ENCODE data around the gene SYPL1.

Gene SYPL1

GRCh38 chr7:106050002-106050745, 61.9 kb downstream of the SYPL1 start:
- no peak for DNase-seq (ENCODE audit: low spot score)

- DNase-seq (ENCODE audit: low spot score): no peak
These were observed 62.9 kb downstream of the SYPL1 start for GRCh38 chr7:106049139-106049752.

GRCh38 chr7:106048706-106049020, 63.4 kb downstream of the SYPL1 start:
- DNase-seq (ENCODE audit: low spot score): no peak

GRCh38 chr7:106047818-106048705, 64.0 kb downstream of the SYPL1 start:
- no peak for DNase-seq (ENCODE audit: low spot score)

GRCh38 chr7:106047184-106047583, 64.9 kb downstream of the SYPL1 start:
- no peak for DNase-seq (ENCODE audit: low spot score)

GRCh38 chr7:106045586-106045985, 66.5 kb downstream of the SYPL1 start:
- no peak for DNase-seq (ENCODE audit: low spot score)

- no peak for DNase-seq (ENCODE audit: low spot score)
These were observed 67.0 kb downstream of the SYPL1 start for GRCh38 chr7:106045139-106045538.

- no peak for DNase-seq (ENCODE audit: low spot score)
These were observed 69.9 kb downstream of the SYPL1 start for GRCh38 chr7:106042196-106042611.

GRCh38 chr7:106041140-106041717, 70.9 kb downstream of the SYPL1 start:
- no peak for DNase-seq (ENCODE audit: low spot score)

Data from CD4-positive, alpha-beta T cell treated with Interleukin-6 at 100 ng/mL for 8 hours (primary cell).